ENCODE measurements around the gene GLCE. TPM values are rescaled to one million over a fixed set of nuclear protein-coding genes. Genes with fewer than 3 reads are reported as not detected.

The GLCE gene
- total RNA-seq, 1 donor from 2014 or later = 9.9 TPM

DNA sequence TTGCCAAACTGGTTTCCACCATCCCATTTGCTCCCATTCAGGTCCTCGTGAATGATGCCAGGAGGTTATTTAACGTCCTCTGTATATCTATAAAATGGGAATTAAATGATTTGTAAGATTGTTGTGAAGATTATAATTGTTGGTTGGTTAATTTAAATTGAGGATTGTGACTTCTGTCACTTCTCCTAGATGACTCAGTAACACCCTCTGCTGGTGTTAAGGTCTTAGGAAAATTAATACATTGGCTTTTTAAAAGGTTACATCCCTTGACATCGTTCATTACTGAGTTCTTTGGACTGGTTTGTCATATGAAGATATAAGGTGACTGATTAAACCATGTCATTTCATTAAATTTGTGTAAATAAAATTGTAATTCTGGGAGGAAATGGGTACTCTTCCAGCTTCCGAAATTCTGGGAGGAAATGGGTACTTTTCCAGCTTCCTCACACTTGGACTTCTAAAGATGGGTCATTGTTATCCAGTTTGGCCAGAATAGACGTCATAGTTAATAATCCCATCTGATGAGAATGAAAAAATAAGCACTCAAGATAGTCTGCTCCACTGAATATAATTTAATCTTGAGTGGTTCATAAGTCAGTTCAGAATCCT lies 105.0 kb downstream of the GLCE start:
- Mint-ChIP-seq H3K36me3 (ENCODE audit: low read depth) (peaks cover 4% of the 10 kb centered on the region), H3K27me3 (ENCODE audit: low read depth) (no peaks in the 10 kb centered on the region), H3K4me1 (ENCODE audit: low read depth) (no peaks in the 10 kb centered on the region), H3K27ac (ENCODE audit: unreplicated experiment) (no peak overlapping the region), H3K9me3 (ENCODE audit: low read depth) (no peaks in the 10 kb centered on the region), H3K4me3 (ENCODE audit: unreplicated experiment) (no peak overlapping the region)
- no peak for DNase-seq (ENCODE audit: low spot score)
- peak; percentile 87 for TF ChIP-seq CTCF (IDR thresholded peaks at IDR 0.05)

DNA sequence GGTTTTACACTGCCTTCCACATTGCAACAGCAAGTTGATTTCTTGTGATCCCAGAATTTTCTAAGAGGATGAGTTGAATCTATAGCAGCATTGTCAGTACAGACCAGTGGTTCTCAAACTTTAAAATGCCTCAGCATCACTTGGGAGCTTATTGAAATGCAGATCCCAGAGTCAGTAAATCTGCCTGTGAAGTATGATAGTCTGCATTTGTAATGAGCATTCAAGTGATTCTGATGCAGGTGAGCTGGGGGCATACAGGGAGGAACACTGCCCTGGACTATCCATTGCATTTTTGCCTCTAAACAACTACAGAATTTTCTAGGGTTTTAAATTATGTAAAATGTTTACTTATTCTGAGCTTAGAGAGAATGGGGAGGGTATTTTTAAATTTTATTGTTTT lies 110.8 kb downstream of the GLCE start:
- Mint-ChIP-seq H3K27me3 (ENCODE audit: low read depth) (no peaks in the 10 kb centered on the region), H3K9me3 (ENCODE audit: low read depth) (no peaks in the 10 kb centered on the region), H3K4me3 (ENCODE audit: unreplicated experiment) (no peak overlapping the region), H3K36me3 (ENCODE audit: low read depth) (peaks cover 2% of the 10 kb centered on the region), H3K27ac (ENCODE audit: unreplicated experiment) (no peak overlapping the region), H3K4me1 (ENCODE audit: low read depth) (peaks cover 3% of the 10 kb centered on the region)
- no peak for DNase-seq (ENCODE audit: low spot score)
- TF ChIP-seq CTCF (IDR thresholded peaks at IDR 0.05) = no peak

- no peak overlapping the region for H3K27ac Mint-ChIP-seq (ENCODE audit: unreplicated experiment)
Observed at GRCh38 chr15:69272139-69272538, 111.7 kb downstream of the GLCE start.

DNA sequence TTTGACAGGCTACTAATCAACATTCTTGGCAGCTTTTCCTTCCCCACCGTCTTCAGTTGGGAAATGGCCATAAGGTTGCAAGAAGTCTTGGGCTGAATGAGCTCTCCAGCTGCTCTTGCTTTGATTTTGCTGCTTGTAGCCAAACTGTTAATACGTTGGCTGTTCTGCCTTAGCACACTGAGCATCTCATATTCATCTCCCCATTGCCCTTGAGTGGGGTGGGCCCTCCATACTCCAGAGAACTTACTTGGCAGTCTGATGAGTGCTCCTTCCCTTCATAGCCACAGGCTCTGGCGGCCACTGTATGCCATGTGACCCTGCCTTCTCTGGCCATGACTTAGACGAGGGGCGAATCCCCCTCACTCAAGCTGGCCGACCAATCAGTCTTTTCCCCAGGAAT lies 112.5 kb downstream of the GLCE start:
- peaks cover 2% of the 10 kb centered on the region for H3K36me3 Mint-ChIP-seq (ENCODE audit: low read depth)
- H3K27me3 Mint-ChIP-seq (ENCODE audit: low read depth) = no peaks in the 10 kb centered on the region
- TF ChIP-seq CTCF (IDR thresholded peaks at IDR 0.05) = no peak
- H3K9me3 Mint-ChIP-seq (ENCODE audit: low read depth) = no peaks in the 10 kb centered on the region
- H3K27ac Mint-ChIP-seq (ENCODE audit: unreplicated experiment) = no peak overlapping the region
- peaks cover 5% of the 10 kb centered on the region for H3K4me1 Mint-ChIP-seq (ENCODE audit: low read depth)
- no peak for DNase-seq (ENCODE audit: low spot score)
- H3K4me3 Mint-ChIP-seq (ENCODE audit: unreplicated experiment) = no peak overlapping the region

More at GRCh38 chr15:69272139-69272538, 111.7 kb downstream of the GLCE start:
- H3K4me1 Mint-ChIP-seq (ENCODE audit: low read depth) = peaks cover 5% of the 10 kb centered on the region
- DNase-seq (ENCODE audit: low spot score) = no peak
- H3K4me3 Mint-ChIP-seq (ENCODE audit: unreplicated experiment) = no peak overlapping the region
- no peaks in the 10 kb centered on the region for H3K27me3 Mint-ChIP-seq (ENCODE audit: low read depth)
- TF ChIP-seq CTCF (IDR thresholded peaks at IDR 0.05) = no peak
- H3K9me3 Mint-ChIP-seq (ENCODE audit: low read depth) = no peaks in the 10 kb centered on the region
- peaks cover 2% of the 10 kb centered on the region for H3K36me3 Mint-ChIP-seq (ENCODE audit: low read depth)

DNA sequence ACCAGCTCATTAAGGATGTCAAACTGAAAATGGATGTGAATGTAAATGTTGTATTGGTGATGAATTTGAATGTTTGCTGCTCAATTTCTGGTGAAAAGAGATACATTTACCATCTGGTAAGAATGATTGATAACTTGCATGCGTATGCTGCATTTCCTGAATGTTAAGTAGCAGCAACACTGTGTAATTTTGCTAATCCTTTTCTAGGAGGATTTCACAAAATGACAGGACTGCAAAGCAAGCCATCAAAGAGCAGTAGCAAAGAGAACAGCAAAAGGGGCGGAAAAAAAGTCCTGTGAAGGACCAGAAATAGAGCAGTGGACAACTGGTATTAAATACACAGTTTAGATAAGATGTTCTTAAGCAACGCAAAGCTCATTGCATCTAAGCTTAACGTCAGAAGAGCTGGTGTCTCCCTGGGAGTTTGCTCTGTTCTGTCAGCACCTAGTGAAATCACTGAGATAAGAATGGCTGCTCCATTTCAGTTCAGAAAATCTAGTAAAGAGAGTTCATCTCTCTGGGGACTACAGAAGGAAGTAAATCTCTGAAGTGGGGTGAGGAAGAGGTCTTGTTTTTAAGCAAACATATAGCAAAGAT lies 114.7 kb downstream of the GLCE start:
- no peak overlapping the region for H3K27ac Mint-ChIP-seq (ENCODE audit: unreplicated experiment)
- no peaks in the 10 kb centered on the region for H3K36me3 Mint-ChIP-seq (ENCODE audit: low read depth)
- H3K27me3 Mint-ChIP-seq (ENCODE audit: low read depth) = no peaks in the 10 kb centered on the region
- no peak for TF ChIP-seq CTCF (IDR thresholded peaks at IDR 0.05)
- DNase-seq (ENCODE audit: low spot score) = no peak
- no peak overlapping the region for H3K4me3 Mint-ChIP-seq (ENCODE audit: unreplicated experiment)
- peaks cover 5% of the 10 kb centered on the region for H3K4me1 Mint-ChIP-seq (ENCODE audit: low read depth)
- H3K9me3 Mint-ChIP-seq (ENCODE audit: low read depth) = no peaks in the 10 kb centered on the region
